A673 (cell line): Measurements from ENCODE around the gene OXT. TPM values are rescaled to one million over a fixed set of nuclear protein-coding genes. Genes with fewer than 3 reads are reported as not detected.
"Not testable (repeated sequence)": the region's sequence is repeated elsewhere in the genome, so short reads cannot be mapped to it uniquely, and the experiment has no call there.

Experiments used
- BruUV-seq: library from RNA; stranded (reverse); fragments of 400-500 nt; replicated peaks from 2 replicates; lab custom pipeline; 2021; lab: Mats Ljungman, UMichigan
- CTCF ChIA-PET: fragments of 300-600 bp; sonication (Branson Sonifier 250); formaldehyde crosslinking; loops from one replicate; lab custom pipeline; 2022; ENCODE audit warnings: antibody characterized with exemption; lab: Charles Lee
- POLR2A ChIA-PET: fragments of 300-600 bp; sonication (Branson Sonifier 250); formaldehyde crosslinking; loops from one replicate; lab custom pipeline; 2022; ENCODE audit warnings: antibody characterized with exemption; ENCODE audit not compliant: low non-redundant PET; lab: Charles Lee
- DNase-seq: peaks from one replicate; pipeline ENCODE4 v3.0.0-alpha.2; 2015; ENCODE audit warnings: low spot score
- H3K27ac ChIP-seq: fragments of 200-600 bp; sonication (generic); 2 replicates; pipeline ENCODE4 v1.5.1; 2016; ENCODE audit warnings: mixed run types, low read depth, mild to moderate bottlenecking, mixed read lengths, antibody characterized with exemption, low read length; ENCODE audit not compliant: poor library complexity, severe bottlenecking
- H3K27me3 ChIP-seq: fragments of 200-600 bp; sonication (generic); replicated peaks from 2 replicates; pipeline ENCODE4 v1.6.1; 2017; ENCODE audit warnings: mixed run types, low read depth, mild to moderate bottlenecking, mixed read lengths, antibody characterized with exemption, low read length; ENCODE audit not compliant: insufficient read depth, poor library complexity
- H3K36me3 ChIP-seq: fragments of 200-600 bp; sonication (generic); 2 replicates; pipeline ENCODE4 v1.6.1; 2016; ENCODE audit warnings: mixed run types, mild to moderate bottlenecking, mixed read lengths, antibody characterized with exemption, low read length; ENCODE audit not compliant: insufficient read depth, poor library complexity, severe bottlenecking
- H3K4me1 ChIP-seq: fragments of 200-600 bp; sonication (generic); 2 replicates; pipeline ENCODE4 v1.6.1; 2017; ENCODE audit warnings: mixed run types, mild to moderate bottlenecking, mixed read lengths, antibody characterized with exemption, low read length; ENCODE audit not compliant: insufficient read depth, poor library complexity, severe bottlenecking
- H3K4me3 ChIP-seq: fragments of 200-600 bp; sonication (generic); 2 replicates; pipeline ENCODE4 v1.5.1; 2016; ENCODE audit warnings: low read depth, mixed run types, mild to moderate bottlenecking, mixed read lengths, low read length; ENCODE audit not compliant: poor library complexity, severe bottlenecking
- H3K9me3 ChIP-seq: fragments of 200-600 bp; sonication (generic); 2 replicates; pipeline ENCODE4 v1.6.1; 2016; ENCODE audit warnings: mixed run types, low read depth, mild to moderate bottlenecking, mixed read lengths, antibody characterized with exemption, low read length; ENCODE audit not compliant: poor library complexity, severe bottlenecking
- EZH2 ChIP-seq: fragments of 200-600 bp; sonication (generic); IDR thresholded peaks from 2 replicates; pipeline ENCODE4 v1.6.1; 2017; ENCODE audit warnings: borderline replicate concordance, low read depth, mild to moderate bottlenecking, mixed read lengths, antibody characterized with exemption, low read length; ENCODE audit not compliant: poor library complexity, severe bottlenecking
- intact Hi-C: fragments of 100-400 bp; cut with micrococcal nuclease; formaldehyde crosslinking; loops from one replicate; pipeline ENCODE4 v1.10.0; 2022; ENCODE audit not compliant: unreplicated experiment
- total RNA-seq: library from RNA; stranded (reverse); gene quantifications from 2 replicates; pipeline ENCODE4 v1.2.3, GENCODE V29; 2021
- TF ChIP-seq, protein P1 (sequence below): fragments of 300-800, 200-600 bp; sonication (generic); conservative IDR thresholded peaks from 2 replicates; pipeline ENCODE4 v1.5.1; 2017; ENCODE audit warnings: low read depth, mild to moderate bottlenecking, antibody characterized with exemption, low read length, moderate library complexity, mixed read lengths

Gene OXT
- total RNA-seq, 1 experiment from 2014 or later = not detected

DNA sequence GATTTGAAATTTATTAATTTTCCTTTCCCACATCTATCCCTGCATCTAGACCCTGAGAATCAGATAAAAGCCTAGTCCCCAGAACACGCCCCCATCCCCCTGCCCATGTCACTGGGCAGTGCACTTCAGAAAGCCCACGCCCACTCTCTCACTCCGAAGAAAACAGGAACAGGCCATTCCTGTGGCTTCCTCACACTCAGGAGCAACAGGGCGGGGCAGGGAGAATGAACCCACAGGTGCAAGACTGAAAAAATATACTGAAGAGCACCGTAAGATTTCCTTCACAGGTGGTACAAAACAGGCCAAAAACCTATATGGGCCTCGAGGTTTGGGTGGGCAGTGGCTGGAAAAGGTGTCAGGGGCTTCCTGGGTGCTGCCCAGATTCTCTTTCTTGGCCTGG lies 3.4 kb downstream of the OXT start:
- no peak for DNase-seq
- Histone ChIP-seq H3K9me3 (no peaks in the 10 kb centered on the region), H3K27me3 (peaks cover 18% of the 10 kb centered on the region), H3K4me1 (no peaks in the 10 kb centered on the region), H3K27ac (no peak overlapping the region), H3K4me3 (no peak overlapping the region), H3K36me3 (no peaks in the 10 kb centered on the region)
- TF ChIP-seq, protein P1, sequence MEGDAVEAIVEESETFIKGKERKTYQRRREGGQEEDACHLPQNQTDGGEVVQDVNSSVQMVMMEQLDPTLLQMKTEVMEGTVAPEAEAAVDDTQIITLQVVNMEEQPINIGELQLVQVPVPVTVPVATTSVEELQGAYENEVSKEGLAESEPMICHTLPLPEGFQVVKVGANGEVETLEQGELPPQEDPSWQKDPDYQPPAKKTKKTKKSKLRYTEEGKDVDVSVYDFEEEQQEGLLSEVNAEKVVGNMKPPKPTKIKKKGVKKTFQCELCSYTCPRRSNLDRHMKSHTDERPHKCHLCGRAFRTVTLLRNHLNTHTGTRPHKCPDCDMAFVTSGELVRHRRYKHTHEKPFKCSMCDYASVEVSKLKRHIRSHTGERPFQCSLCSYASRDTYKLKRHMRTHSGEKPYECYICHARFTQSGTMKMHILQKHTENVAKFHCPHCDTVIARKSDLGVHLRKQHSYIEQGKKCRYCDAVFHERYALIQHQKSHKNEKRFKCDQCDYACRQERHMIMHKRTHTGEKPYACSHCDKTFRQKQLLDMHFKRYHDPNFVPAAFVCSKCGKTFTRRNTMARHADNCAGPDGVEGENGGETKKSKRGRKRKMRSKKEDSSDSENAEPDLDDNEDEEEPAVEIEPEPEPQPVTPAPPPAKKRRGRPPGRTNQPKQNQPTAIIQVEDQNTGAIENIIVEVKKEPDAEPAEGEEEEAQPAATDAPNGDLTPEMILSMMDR = no peak
- no peak for TF ChIP-seq EZH2
- intact Hi-C loops = no loop called here
- CTCF ChIA-PET = interaction anchor here (1.1 kb wide), 1 partner anchor 21 kb away, joined by 3 read pairs; no protein-coding TSS in a partner anchor
- POLR2A ChIA-PET = no interaction called here
- BruUV-seq = no TSS peak

DNA sequence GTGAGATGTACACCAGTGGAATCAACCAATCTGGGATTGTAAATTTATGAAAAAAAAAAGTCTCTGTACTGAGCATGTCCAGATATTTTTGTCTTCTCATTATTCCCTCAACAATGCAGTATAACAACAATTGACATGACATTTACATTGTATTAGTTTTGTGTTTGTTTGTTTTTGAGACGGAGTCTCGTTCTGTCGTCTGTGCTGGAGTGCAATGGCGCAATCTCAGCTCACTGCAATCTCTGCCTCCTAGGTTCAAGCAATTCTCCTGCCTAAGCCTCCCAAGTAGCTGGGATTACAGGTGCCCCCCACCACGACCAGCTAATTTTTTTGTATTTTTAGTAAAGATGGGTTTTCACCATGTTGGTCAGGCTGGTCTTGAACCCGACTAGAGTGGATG lies 3.9 kb downstream of the OXT start:
- H3K27ac ChIP-seq, DNase-seq, H3K36me3 ChIP-seq, H3K9me3 ChIP-seq, intact Hi-C loops, BruUV-seq, POLR2A ChIA-PET, H3K4me3 ChIP-seq, H3K4me1 ChIP-seq: not testable (repeated sequence)
- CTCF ChIA-PET = interaction anchor here (1.1 kb wide), 1 partner anchor 22 kb away, joined by 3 read pairs; no protein-coding TSS in a partner anchor
- peaks cover 18% of the 10 kb centered on the region for H3K27me3 ChIP-seq

DNA sequence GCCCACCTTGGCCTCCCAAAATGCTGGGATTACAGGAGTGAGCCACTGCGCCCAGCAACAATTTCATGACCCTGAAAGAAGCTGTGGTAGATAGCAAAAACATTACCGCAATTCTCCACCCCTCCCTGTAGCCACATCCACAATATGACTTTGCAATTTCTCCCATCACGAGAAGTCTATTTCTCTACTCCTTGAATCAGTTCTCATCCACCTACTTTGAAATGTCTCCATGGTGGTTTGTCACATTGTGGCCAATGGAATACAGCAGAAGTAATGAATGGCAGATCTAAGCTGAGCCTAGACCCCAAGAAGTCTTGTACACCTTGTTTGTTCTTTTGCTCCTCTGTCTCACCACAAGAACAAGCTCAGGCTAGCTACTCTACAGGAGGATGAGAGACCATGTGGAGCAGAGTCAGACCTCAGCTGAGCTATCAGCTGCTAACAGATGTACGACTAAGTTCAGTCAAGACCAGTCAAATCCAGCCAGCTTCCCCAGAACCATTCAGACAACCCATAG lies 6.3 kb downstream of the OXT start:
- POLR2A ChIA-PET = no interaction called here
- H3K4me3 ChIP-seq = no peak overlapping the region
- intact Hi-C loops = no loop called here
- no peak for DNase-seq
- no TSS peak for BruUV-seq
- TF ChIP-seq, protein P1 = no peak
- TF ChIP-seq EZH2 = no peak
- H3K4me1 ChIP-seq = no peaks in the 10 kb centered on the region
- no peaks in the 10 kb centered on the region for H3K9me3 ChIP-seq
- no peak overlapping the region for H3K27ac ChIP-seq
- CTCF ChIA-PET = interaction anchor here (0.9 kb wide), 1 partner anchor 24 kb away, joined by 4 read pairs; no protein-coding TSS in a partner anchor
- H3K36me3 ChIP-seq = no peaks in the 10 kb centered on the region
- peaks cover 32% of the 10 kb centered on the region for H3K27me3 ChIP-seq

DNA sequence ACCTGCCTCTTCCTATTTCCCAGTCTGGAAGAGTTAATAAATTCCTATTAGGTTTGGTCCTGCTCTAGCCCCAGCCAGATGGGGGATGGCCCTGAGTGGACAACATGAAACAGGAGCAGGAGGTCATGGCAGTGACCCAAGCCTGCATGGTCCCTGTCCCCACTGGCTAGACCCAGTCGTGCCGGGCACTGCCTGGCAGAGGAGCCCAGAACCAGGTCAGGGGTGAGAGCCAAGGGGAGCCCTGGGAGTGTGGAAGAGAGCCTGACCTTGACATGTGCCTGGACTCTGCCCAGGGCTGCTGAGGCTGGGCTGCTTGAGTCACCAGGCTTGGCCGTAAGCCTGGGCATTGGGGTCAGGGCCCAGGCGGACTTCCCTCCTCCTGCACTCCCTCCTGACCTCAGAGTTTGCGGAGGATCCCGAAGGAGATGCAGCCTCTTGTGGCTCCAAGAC lies 9.5 kb downstream of the OXT start:
- Histone ChIP-seq H3K27me3 (peaks cover 45% of the 10 kb centered on the region), H3K4me3 (no peak overlapping the region), H3K4me1 (no peaks in the 10 kb centered on the region), H3K9me3 (no peaks in the 10 kb centered on the region), H3K36me3 (no peaks in the 10 kb centered on the region), H3K27ac (no peak overlapping the region)
- no peak for DNase-seq
- TF ChIP-seq, protein P1 = no peak
- TF ChIP-seq EZH2 = no peak
- ChIA-PET CTCF (no interaction called here), POLR2A (no interaction called here)
- no TSS peak for BruUV-seq
- intact Hi-C loops = no loop called here
